OCI-LY7 (cell line): ENCODE data around the gene CDKAL1. TPM values are rescaled to one million over a fixed set of nuclear protein-coding genes. Genes with fewer than 3 reads are reported as not detected.

Source experiments
- BruUV-seq: library from RNA; stranded (reverse); fragments of 400-500 nt; replicated peaks from 2 replicates; lab custom pipeline; 2021; lab: Mats Ljungman, UMichigan
- CTCF ChIA-PET: fragments of 300-600 bp; sonication (Branson Sonifier 250); formaldehyde crosslinking; loops from one replicate; lab custom pipeline; 2022; ENCODE audit warnings: antibody characterized with exemption; ENCODE audit not compliant: unreplicated experiment; lab: Charles Lee
- POLR2A ChIA-PET: fragments of 300-600 bp; sonication (Branson Sonifier 250); formaldehyde crosslinking; loops from one replicate; lab custom pipeline; 2022; ENCODE audit warnings: antibody characterized with exemption; lab: Charles Lee
- DNase-seq: peaks from one replicate; pipeline ENCODE4 v3.0.0-alpha.2; 2015; ENCODE audit warnings: low spot score
- H2AFZ ChIP-seq: fragments of 200-600 bp; sonication (generic), shearing (Covaris generic); 2 replicates; pipeline ENCODE4 v1.6.1; 2014; ENCODE audit warnings: mild to moderate bottlenecking, antibody characterized with exemption, low read length, moderate library complexity
- H3K27ac ChIP-seq: fragments of 200-600 bp; sonication (generic); 2 replicates; pipeline ENCODE4 v1.5.1; 2014; ENCODE audit warnings: mixed run types, low read depth, mild to moderate bottlenecking, moderate library complexity, low read length, inconsistent platforms; ENCODE audit not compliant: poor library complexity, severe bottlenecking
- H3K36me3 ChIP-seq: fragments of 200-600 bp; sonication (generic); 2 replicates; pipeline ENCODE4 v1.6.1; 2014; ENCODE audit warnings: mild to moderate bottlenecking, antibody characterized with exemption, low read length, moderate library complexity, mixed read lengths; ENCODE audit not compliant: insufficient read depth
- H3K4me1 ChIP-seq: fragments of 200-600 bp; sonication (generic); 2 replicates; pipeline ENCODE4 v1.5.1; 2014; ENCODE audit warnings: mild to moderate bottlenecking, low read length; ENCODE audit not compliant: insufficient read depth, poor library complexity, severe bottlenecking
- H3K4me2 ChIP-seq: fragments of 200-600 bp; sonication (generic); 2 replicates; pipeline ENCODE4 v1.6.1; 2014; ENCODE audit warnings: mild to moderate bottlenecking, low read length
- H3K4me3 ChIP-seq: fragments of 200-600 bp; sonication (generic); 2 replicates; pipeline ENCODE4 v1.5.1; 2014; ENCODE audit warnings: mild to moderate bottlenecking, low read depth, low read length; ENCODE audit not compliant: poor library complexity, severe bottlenecking
- H3K79me2 ChIP-seq: fragments of 200-600 bp; sonication (generic); 2 replicates; pipeline ENCODE4 v1.6.1; 2016; ENCODE audit warnings: low read depth, mild to moderate bottlenecking, low read length, moderate library complexity, mixed read lengths; ENCODE audit not compliant: insufficient read depth
- H3K9me2 ChIP-seq: fragments of 200-600 bp; sonication (generic); 2 replicates; pipeline ENCODE4 v1.6.1; 2016; ENCODE audit warnings: mild to moderate bottlenecking, low read length, mixed read lengths; ENCODE audit not compliant: insufficient read depth
- H3K9me3 ChIP-seq: fragments of 200-600 bp; sonication (generic); 2 replicates; pipeline ENCODE4 v1.6.1; 2014; ENCODE audit warnings: mild to moderate bottlenecking, mixed run types, low read length, mixed read lengths
- H4K20me1 ChIP-seq: fragments of 200-600 bp; sonication (generic); 2 replicates; pipeline ENCODE4 v1.6.1; 2014; ENCODE audit warnings: mild to moderate bottlenecking, antibody characterized with exemption, low read length, moderate library complexity, mixed read lengths; ENCODE audit not compliant: insufficient read depth
- EZH2phosphoT487 ChIP-seq: fragments of 200-600 bp; sonication (generic); IDR thresholded peaks from 2 replicates; pipeline ENCODE4 v1.6.1; 2018; ENCODE audit warnings: low read depth, borderline replicate concordance, mild to moderate bottlenecking, mixed run types, antibody characterized with exemption, low read length, moderate library complexity, mixed read lengths
- intact Hi-C: fragments of 100-400 bp; cut with micrococcal nuclease; formaldehyde crosslinking; loops from one replicate; pipeline ENCODE4 v1.10.0; 2022; ENCODE audit not compliant: unreplicated experiment
- total RNA-seq, 2 experiments: library from RNA; depleted of rRNA in 1 of 2; stranded (reverse); fragments of >200 nt in 1 of 2; shearing (Covaris generic) in 1 of 2; gene quantifications; 2 replicates each; pipeline ENCODE4 v1.2.3, GENCODE V29; 2014 to 2022
- TF ChIP-seq, protein P1 (sequence below): fragments of 200-600 bp; sonication (generic); conservative IDR thresholded peaks from 2 replicates; pipeline ENCODE4 v1.5.1; 2014; ENCODE audit warnings: mild to moderate bottlenecking, antibody characterized with exemption, low read length, moderate library complexity, mixed read lengths

The CDKAL1 gene
- total RNA-seq, 2 experiments from 2014 or later, result 19.9 to 21.1 TPM

DNA sequence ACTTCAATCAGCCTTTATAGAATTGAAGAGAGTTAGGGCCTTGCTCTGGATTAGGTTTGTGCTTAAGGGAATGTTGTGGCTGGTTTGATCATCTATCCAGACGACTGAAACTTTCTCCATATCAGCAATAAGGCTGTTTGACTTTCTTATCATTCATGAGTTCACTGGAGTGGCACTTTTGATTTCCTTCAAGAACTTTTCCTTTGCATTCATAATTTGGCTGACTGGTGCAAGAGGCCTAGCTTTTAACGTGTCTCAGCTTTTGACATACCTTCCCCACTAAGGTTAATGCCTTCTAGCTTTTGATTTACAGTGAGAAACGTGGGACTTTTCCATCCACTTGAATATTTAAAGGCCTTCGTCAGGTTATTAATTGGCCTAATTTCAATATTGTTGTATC, 461.8 kb downstream of the CDKAL1 start:
- no peak overlapping the region for H3K27ac ChIP-seq
- H3K4me2 ChIP-seq, result no peak overlapping the region
- BruUV-seq, result no TSS peak
- ChIA-PET CTCF (no interaction called here), POLR2A (interaction anchor here (0.6 kb wide), 2 partner anchors 13 to 117 kb away, joined by 3 read pairs; no protein-coding TSS in a partner anchor)
- H2AFZ ChIP-seq, result no peak overlapping the region
- DNase-seq, result no peak
- no peaks in the 10 kb centered on the region for H3K4me1 ChIP-seq
- H3K79me2 ChIP-seq, result no peaks in the 10 kb centered on the region
- H4K20me1 ChIP-seq, result no peaks in the 10 kb centered on the region
- peaks cover 3% of the 10 kb centered on the region; the same call in 1 of the 2 replicates for H3K36me3 ChIP-seq
- intact Hi-C loops, result no loop called here
- H3K9me2 ChIP-seq, result no peaks in the 10 kb centered on the region
- TF ChIP-seq, protein P1, sequence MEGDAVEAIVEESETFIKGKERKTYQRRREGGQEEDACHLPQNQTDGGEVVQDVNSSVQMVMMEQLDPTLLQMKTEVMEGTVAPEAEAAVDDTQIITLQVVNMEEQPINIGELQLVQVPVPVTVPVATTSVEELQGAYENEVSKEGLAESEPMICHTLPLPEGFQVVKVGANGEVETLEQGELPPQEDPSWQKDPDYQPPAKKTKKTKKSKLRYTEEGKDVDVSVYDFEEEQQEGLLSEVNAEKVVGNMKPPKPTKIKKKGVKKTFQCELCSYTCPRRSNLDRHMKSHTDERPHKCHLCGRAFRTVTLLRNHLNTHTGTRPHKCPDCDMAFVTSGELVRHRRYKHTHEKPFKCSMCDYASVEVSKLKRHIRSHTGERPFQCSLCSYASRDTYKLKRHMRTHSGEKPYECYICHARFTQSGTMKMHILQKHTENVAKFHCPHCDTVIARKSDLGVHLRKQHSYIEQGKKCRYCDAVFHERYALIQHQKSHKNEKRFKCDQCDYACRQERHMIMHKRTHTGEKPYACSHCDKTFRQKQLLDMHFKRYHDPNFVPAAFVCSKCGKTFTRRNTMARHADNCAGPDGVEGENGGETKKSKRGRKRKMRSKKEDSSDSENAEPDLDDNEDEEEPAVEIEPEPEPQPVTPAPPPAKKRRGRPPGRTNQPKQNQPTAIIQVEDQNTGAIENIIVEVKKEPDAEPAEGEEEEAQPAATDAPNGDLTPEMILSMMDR, result no peak
- no peak for TF ChIP-seq EZH2phosphoT487
- no peak overlapping the region for H3K4me3 ChIP-seq
- H3K9me3 ChIP-seq, result no peaks in the 10 kb centered on the region

DNA sequence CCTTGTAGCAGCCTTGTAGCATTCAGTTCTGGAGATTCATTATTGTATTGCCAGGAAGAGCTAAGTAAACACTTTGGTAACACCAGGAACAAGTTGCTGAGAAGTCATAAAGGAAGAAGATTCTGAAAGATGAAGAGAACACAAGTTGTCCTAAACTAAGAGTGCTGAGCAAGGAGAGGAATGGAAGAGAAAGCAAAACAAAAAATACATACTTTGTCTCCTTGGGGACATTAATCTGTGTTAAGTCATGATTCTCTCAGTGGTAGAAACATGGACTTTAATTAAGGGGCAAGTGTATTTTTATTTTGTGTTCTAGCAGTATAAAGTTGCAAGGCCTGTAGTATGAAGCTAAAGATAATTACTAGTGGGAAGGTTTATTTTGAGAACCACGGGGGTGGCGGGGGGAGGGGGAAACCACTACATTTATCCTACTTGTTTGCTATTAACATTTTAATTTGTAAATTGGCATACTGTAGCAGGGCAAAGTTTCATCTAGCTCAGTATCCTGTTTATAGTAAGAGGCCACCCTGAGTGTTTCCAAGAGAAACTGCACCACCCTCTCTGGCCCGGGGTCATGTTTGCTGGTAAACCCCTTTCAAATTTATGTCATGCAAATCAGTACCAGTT, 463.0 kb downstream of the CDKAL1 start:
- no peak overlapping the region for H2AFZ ChIP-seq
- no peak overlapping the region for H3K27ac ChIP-seq
- DNase-seq, result no peak
- peaks cover 4% of the 10 kb centered on the region; the same call in 1 of the 2 replicates for H3K36me3 ChIP-seq
- H4K20me1 ChIP-seq, result no peaks in the 10 kb centered on the region
- H3K4me3 ChIP-seq, result no peak overlapping the region
- no TSS peak for BruUV-seq
- H3K79me2 ChIP-seq, result no peaks in the 10 kb centered on the region
- ChIA-PET CTCF (no interaction called here), POLR2A (interaction anchor here (0.5 to 0.8 kb wide), 4 partner anchors 10 to 708 kb away, joined by 3 to 4 read pairs (median 3); no protein-coding TSS in a partner anchor)
- intact Hi-C loops, result no loop called here
- H3K9me3 ChIP-seq, result no peaks in the 10 kb centered on the region
- no peaks in the 10 kb centered on the region for H3K9me2 ChIP-seq
- TF ChIP-seq, protein P1, result no peak
- no peak for TF ChIP-seq EZH2phosphoT487
- H3K4me2 ChIP-seq, result no peak overlapping the region
- H3K4me1 ChIP-seq, result no peaks in the 10 kb centered on the region

DNA sequence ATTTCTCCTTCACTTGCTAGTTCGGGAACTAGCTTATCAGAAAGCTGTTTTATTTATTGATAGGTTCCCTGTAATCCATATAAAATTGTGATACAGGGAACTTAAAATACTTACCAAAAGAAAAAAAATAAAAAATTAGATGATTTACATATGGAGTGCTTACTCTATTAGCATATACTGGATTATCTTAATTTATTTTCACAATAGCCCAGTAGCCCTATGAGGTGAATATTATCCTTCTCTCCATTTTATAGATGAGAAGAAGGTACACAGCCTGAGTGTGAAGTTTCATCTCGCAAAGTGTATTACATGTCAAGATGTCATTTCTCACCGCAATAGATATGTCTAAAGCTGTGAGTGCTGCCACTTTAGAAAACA, 463.5 kb downstream of the CDKAL1 start:
- CTCF ChIA-PET, result no interaction called here
- Histone ChIP-seq H3K4me3 (no peak overlapping the region), H4K20me1 (no peaks in the 10 kb centered on the region), H3K4me1 (no peaks in the 10 kb centered on the region), H3K9me3 (no peaks in the 10 kb centered on the region), H3K9me2 (no peaks in the 10 kb centered on the region), H3K36me3 (peaks cover 4% of the 10 kb centered on the region; the same call in 1 of the 2 replicates), H2AFZ (no peak overlapping the region), H3K4me2 (no peak overlapping the region), H3K79me2 (no peaks in the 10 kb centered on the region), H3K27ac (no peak overlapping the region)
- no TSS peak for BruUV-seq
- intact Hi-C loops, result no loop called here
- POLR2A ChIA-PET, result interaction anchor here (0.6 to 0.8 kb wide), 2 partner anchors 119 to 708 kb away, joined by 3 read pairs; no protein-coding TSS in a partner anchor
- DNase-seq, result no peak
- TF ChIP-seq, protein P1, result no peak
